Measurements from ENCODE around the gene TM9SF1. TPM values are rescaled to one million over a fixed set of nuclear protein-coding genes. Genes with fewer than 3 reads are reported as not detected.

TM9SF1 gene
- total and polyA plus RNA-seq, 2 of the 13 experiments (the other 11 are each of a cell fraction or from before 2014, with no cell fraction given) = 83.2 to 110 TPM

DNA sequence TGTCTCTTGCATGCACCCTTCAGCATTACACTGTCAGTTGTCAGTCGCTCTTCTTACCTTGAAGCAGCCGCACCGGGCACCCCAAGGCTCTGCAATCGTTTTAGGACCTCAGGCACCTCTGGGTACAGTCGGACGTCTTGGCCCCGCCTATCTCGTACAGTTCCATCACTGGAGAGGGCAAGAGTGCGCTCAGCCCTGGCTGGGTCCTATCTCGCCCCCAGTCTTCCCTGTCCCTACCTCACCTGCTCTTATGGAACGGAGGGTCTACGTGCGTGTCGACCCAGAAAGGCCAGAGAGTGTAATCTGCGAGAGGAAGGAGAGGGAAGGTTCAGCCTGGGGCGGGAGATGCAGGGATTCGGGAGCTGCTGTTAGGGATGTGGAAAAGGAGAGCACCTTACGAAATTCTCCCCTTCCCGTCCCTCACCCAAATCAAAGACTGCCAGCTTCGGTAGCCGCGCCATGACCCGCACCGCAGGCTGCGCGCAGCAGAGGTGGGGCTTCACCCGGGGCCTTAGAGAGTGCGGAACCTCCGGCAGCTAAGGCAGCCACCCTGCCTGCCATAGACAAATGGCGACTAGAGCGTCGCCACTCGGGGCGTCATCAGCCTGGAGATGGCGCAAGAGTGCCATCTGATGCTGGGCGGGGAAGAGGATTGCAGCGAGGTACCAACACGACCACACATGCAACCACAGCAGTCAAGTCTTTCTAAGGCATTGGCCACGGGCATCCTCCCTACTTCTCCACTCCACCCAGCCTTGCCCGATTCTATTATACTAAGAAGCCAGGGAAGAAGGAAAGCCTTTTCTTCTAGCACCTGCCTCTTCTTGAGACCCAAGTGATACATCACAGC, 20.5 kb upstream of the TM9SF1 start, which contains the start of gene MDP1 (continued):
- TF ChIP-seq ZBTB8A (CRISPR knock-in tag; IDR thresholded peaks at IDR 0.05; ENCODE audit: borderline replicate concordance, low read depth) (peak; percentile 95; the same call in 1 of the 2 replicates), KLF12 (CRISPR knock-in tag; IDR thresholded peaks at IDR 0.05; ENCODE audit: borderline replicate concordance) (peak; percentile 99), ZNF337 (CRISPR knock-in tag; IDR thresholded peaks at IDR 0.05; ENCODE audit: borderline replicate concordance, low read depth) (no peak), ZNF383 (CRISPR knock-in tag; IDR thresholded peaks at IDR 0.05; ENCODE audit: borderline replicate concordance) (peak; percentile 100), ETS1 (CRISPR knock-in tag; IDR thresholded peaks at IDR 0.05) (0 out of 2 replicates have a peak, but pooled peaks have one; percentile 53), ZNF160 (CRISPR knock-in tag; IDR thresholded peaks at IDR 0.05) (peak; percentile 97; the same call in 1 of the 2 replicates), CHD2 (IDR thresholded peaks at IDR 0.05; ENCODE audit: low read depth, low read length) (peak; percentile 54), TBX2 (CRISPR knock-in tag; IDR thresholded peaks at IDR 0.05; ENCODE audit: borderline replicate concordance) (peak; percentile 96), ZNF446 (CRISPR knock-in tag; IDR thresholded peaks at IDR 0.05) (no peak; the same call in none of the 2 replicates), PHF8 (CRISPR knock-in tag; IDR thresholded peaks at IDR 0.05) (peak; percentile 99), ZNF264 (CRISPR knock-in tag; IDR thresholded peaks at IDR 0.05) (peak; percentile 90), ATF1 (CRISPR knock-in tag; IDR thresholded peaks at IDR 0.05) (no peak), SIX4 (CRISPR knock-in tag; IDR thresholded peaks at IDR 0.05) (peak; percentile 95), ZNF101 (CRISPR knock-in tag; IDR thresholded peaks at IDR 0.05; ENCODE audit: borderline replicate concordance, low read depth) (no peak), SAFB2 (CRISPR knock-in tag; IDR thresholded peaks at IDR 0.05; ENCODE audit: borderline replicate concordance, low read depth) (peak; percentile 98), MEF2D (CRISPR knock-in tag; IDR thresholded peaks at IDR 0.05) (peak; percentile 94), YY1 (IDR thresholded peaks at IDR 0.05; ENCODE audit: insufficient read depth, insufficient replicate concordance, low read depth, low read length) (peak; percentile 96), CC2D1A (CRISPR knock-in tag; IDR thresholded peaks at IDR 0.05) (peak; percentile 94; the same call in 1 of the 2 replicates), TEAD3 (CRISPR knock-in tag; optimal IDR thresholded peaks at IDR 0.05; ENCODE audit: borderline replicate concordance) (no peak), CHCHD3 (CRISPR knock-in tag; IDR thresholded peaks at IDR 0.05) (0 out of 2 replicates have a peak, but pooled peaks have one; percentile 31)
- TF ChIP-seq, protein P1, sequence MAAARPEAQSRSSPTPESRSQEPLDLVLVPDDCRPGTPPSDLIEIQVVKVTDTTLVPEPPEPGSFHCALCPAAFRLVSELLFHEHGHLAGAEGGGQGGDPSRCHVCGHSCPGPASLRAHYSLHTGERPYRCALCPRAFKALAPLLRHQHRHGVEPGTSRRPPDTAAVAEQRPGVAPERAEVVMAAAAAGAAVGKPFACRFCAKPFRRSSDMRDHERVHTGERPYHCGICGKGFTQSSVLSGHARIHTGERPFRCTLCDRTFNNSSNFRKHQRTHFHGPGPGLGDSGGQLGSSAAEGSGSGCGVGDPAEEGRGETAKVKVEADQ (CRISPR knock-in tag; IDR thresholded peaks at IDR 0.05; ENCODE audit: borderline replicate concordance) = no peak
- TF ChIP-seq, protein P2, sequence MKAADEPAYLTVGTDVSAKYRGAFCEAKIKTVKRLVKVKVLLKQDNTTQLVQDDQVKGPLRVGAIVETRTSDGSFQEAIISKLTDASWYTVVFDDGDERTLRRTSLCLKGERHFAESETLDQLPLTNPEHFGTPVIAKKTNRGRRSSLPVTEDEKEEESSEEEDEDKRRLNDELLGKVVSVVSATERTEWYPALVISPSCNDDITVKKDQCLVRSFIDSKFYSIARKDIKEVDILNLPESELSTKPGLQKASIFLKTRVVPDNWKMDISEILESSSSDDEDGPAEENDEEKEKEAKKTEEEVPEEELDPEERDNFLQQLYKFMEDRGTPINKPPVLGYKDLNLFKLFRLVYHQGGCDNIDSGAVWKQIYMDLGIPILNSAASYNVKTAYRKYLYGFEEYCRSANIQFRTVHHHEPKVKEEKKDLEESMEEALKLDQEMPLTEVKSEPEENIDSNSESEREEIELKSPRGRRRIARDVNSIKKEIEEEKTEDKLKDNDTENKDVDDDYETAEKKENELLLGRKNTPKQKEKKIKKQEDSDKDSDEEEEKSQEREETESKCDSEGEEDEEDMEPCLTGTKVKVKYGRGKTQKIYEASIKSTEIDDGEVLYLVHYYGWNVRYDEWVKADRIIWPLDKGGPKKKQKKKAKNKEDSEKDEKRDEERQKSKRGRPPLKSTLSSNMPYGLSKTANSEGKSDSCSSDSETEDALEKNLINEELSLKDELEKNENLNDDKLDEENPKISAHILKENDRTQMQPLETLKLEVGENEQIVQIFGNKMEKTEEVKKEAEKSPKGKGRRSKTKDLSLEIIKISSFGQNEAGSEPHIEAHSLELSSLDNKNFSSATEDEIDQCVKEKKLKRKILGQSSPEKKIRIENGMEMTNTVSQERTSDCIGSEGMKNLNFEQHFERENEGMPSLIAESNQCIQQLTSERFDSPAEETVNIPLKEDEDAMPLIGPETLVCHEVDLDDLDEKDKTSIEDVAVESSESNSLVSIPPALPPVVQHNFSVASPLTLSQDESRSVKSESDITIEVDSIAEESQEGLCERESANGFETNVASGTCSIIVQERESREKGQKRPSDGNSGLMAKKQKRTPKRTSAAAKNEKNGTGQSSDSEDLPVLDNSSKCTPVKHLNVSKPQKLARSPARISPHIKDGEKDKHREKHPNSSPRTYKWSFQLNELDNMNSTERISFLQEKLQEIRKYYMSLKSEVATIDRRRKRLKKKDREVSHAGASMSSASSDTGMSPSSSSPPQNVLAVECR (CRISPR knock-in tag; IDR thresholded peaks at IDR 0.05; ENCODE audit: borderline replicate concordance) = peak; percentile 98
- TF ChIP-seq, protein P3, sequence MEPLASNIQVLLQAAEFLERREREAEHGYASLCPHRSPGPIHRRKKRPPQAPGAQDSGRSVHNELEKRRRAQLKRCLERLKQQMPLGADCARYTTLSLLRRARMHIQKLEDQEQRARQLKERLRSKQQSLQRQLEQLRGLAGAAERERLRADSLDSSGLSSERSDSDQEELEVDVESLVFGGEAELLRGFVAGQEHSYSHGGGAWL (CRISPR knock-in tag; IDR thresholded peaks at IDR 0.05) = peak; percentile 97
